Breast epithelium (tissue), 4 donors: ENCODE results near the gene ASB8. TPM values are rescaled to one million over a fixed set of nuclear protein-coding genes. Genes with fewer than 3 reads are reported as not detected.
A peak's percentile ranks its signal among the peaks of the same experiment; 100 is the strongest.

Experiments used
- DNase-seq, 2 donors: peaks; one replicate each; pipeline ENCODE4 v3.0.0-alpha.2; 2019; ENCODE audit warnings: low spot score in 2 of 2
- H3K27ac ChIP-seq, 2 donors: fragments of 200-600 bp; sonication (generic) in 1 of 2; one replicate each; pipeline ENCODE4 v1.5.1; 2016 to 2019; ENCODE audit warnings: mild to moderate bottlenecking in 1 of 2
- H3K27me3 ChIP-seq, 2 donors: fragments of 200-600 bp; sonication (generic) in 1 of 2; one replicate each; pipeline versions ENCODE4 v1.5.1 to v1.6.0; 2017 to 2019; ENCODE audit warnings: control low read depth in 1 of 2, mild to moderate bottlenecking in 1 of 2
- H3K36me3 ChIP-seq: fragments of 200-600 bp; one replicate; pipeline ENCODE4 v1.5.1; 2019
- H3K4me1 ChIP-seq, 2 donors: fragments of 200-600 bp; sonication (generic); one replicate each; pipeline ENCODE4 v1.5.1; 2016 to 2019; ENCODE audit warnings: control low read depth in 1 of 2
- H3K4me3 ChIP-seq, 3 donors: fragments of 200-600 bp; sonication (generic); 1 replicate in 2 of 3; 2 replicates in 1 of 3; pipeline ENCODE4 v1.5.1; 2016 to 2019; ENCODE audit warnings: mild to moderate bottlenecking in 3 of 3, moderate library complexity in 2 of 3
- H3K9me3 ChIP-seq, 2 donors: fragments of 200-600 bp; sonication (generic) in 1 of 2; one replicate each; pipeline ENCODE4 v1.5.1; 2016 to 2019; ENCODE audit warnings: control low read depth in 1 of 2
- CTCF ChIP-seq, 3 donors: fragments of 450-650 bp; IDR thresholded peaks; one replicate each; pipeline ENCODE4 v1.5.1; 2016 to 2017; ENCODE audit warnings: antibody characterized with exemption in 3 of 3, mild to moderate bottlenecking in 3 of 3, moderate library complexity in 3 of 3
- POLR2A ChIP-seq: fragments of 450-650 bp; IDR thresholded peaks from one replicate; pipeline ENCODE4 v1.6.1; 2016; ENCODE audit warnings: antibody characterized with exemption, mild to moderate bottlenecking, moderate library complexity
- POLR2AphosphoS5 ChIP-seq, 3 donors: sonication (generic); formaldehyde crosslinking; IDR thresholded peaks; one replicate each; pipeline ENCODE4 v1.6.1; 2017; ENCODE audit warnings: antibody characterized with exemption in 3 of 3
- intact Hi-C: fragments of 100-400 bp; cut with DNase I; formaldehyde crosslinking; loops from one replicate; pipeline ENCODE4 v1.15.1; 2023; ENCODE audit warnings: low total_unique reads
- total RNA-seq, 3 donors: library from RNA; depleted of rRNA; stranded (reverse); fragments of >200 nt; gene quantifications; one replicate each; pipeline ENCODE4 v1.1.0, GENCODE V29; 2016

Gene ASB8
- total RNA-seq, 3 donors from 2014 or later: 20.6 to 37.2 (median 30.6) TPM

DNA sequence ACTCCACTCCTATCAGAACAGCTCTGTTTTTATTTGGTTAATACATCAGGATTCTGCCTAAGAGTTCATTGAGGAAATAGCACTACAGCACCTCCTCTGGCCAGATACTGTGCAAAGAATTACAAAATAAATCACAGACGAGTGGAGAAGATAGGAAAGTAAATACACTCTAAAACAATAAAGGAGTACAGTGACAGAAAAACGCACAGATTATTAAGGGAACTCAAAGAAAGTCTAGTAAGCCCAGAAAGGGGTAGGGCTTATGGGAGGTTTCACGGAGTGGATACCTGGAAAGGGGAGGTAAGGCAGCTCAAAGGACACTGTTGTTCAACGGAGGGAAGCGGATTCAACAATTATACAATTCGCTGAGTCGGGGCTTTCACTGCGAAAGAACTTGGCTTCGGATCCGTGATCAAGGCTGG, 40.2 kb upstream of the ASB8 start:
- Histone ChIP-seq H3K27me3 (no peaks in the 10 kb centered on the region), H3K27ac (peak overlapping the region; percentile 99), H3K9me3 (peaks cover 0 to 5% of the 10 kb centered on the region in 2 donors), H3K4me1 (no peaks in the 10 kb centered on the region), H3K4me3 (peak overlapping the region; percentile 69 to 91 (median 77)), H3K36me3 (no peaks in the 10 kb centered on the region)
- TF ChIP-seq CTCF (IDR thresholded peaks at IDR 0.05) (peak; percentile 20 to 72 (median 40)), POLR2AphosphoS5 (IDR thresholded peaks at IDR 0.05) (no peak)
- DNase-seq: no peak
- intact Hi-C loops: no loop called here

GRCh38 chr12:48194799-48195201, 37.5 kb upstream of the ASB8 start:
- no peak for DNase-seq
- peak overlapping the region; percentile 12 to 35 for H3K27ac ChIP-seq
- H3K4me3 ChIP-seq: no peak overlapping the region
- intact Hi-C loops: no loop called here
- H3K4me1 ChIP-seq: no peaks in the 10 kb centered on the region
- no peaks in the 10 kb centered on the region for H3K27me3 ChIP-seq
- TF ChIP-seq CTCF (IDR thresholded peaks at IDR 0.05) (no peak), POLR2AphosphoS5 (IDR thresholded peaks at IDR 0.05) (no peak), POLR2A (no peak)
- H3K9me3 ChIP-seq: no peaks in the 10 kb centered on the region
- no peaks in the 10 kb centered on the region for H3K36me3 ChIP-seq

- TF ChIP-seq CTCF (IDR thresholded peaks at IDR 0.05): no peak
- TF ChIP-seq POLR2A: no peak
- no peak for TF ChIP-seq POLR2AphosphoS5 (IDR thresholded peaks at IDR 0.05)
- Histone ChIP-seq H3K9me3 (no peaks in the 10 kb centered on the region), H3K36me3 (no peaks in the 10 kb centered on the region), H3K4me1 (no peaks in the 10 kb centered on the region), H3K4me3 (no peak overlapping the region), H3K27ac (no peak overlapping the region), H3K27me3 (no peaks in the 10 kb centered on the region)
- no peak for DNase-seq
- intact Hi-C loops: no loop called here
These were observed 36.3 kb upstream of the ASB8 start for GRCh38 chr12:48193623-48194022.

DNA sequence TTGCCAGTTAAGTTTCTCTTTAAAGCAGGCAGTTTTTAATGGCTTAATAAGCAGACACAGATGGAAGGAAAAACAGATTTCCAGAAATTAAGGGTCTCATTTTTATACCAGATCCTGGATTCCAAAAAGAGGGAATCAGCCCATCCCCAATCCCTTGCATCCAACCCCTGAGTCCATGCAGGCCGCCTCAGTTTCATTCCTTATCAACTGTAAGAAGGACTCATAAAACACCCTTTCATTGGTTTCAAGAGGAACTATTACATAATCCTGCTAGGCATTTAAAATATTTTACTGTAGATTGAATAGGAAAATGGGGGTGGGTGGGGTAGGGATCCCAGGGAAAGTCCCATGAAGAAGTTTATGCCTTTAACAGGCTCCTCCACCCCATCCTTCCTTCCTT, 35.5 kb upstream of the ASB8 start:
- Histone ChIP-seq H3K9me3 (no peaks in the 10 kb centered on the region), H3K4me3 (no peak overlapping the region), H3K4me1 (no peaks in the 10 kb centered on the region), H3K27me3 (no peaks in the 10 kb centered on the region), H3K36me3 (no peaks in the 10 kb centered on the region), H3K27ac (no peak overlapping the region)
- no peak for DNase-seq
- intact Hi-C loops: no loop called here
- TF ChIP-seq CTCF (IDR thresholded peaks at IDR 0.05) (no peak), POLR2A (no peak), POLR2AphosphoS5 (IDR thresholded peaks at IDR 0.05) (no peak)

DNA sequence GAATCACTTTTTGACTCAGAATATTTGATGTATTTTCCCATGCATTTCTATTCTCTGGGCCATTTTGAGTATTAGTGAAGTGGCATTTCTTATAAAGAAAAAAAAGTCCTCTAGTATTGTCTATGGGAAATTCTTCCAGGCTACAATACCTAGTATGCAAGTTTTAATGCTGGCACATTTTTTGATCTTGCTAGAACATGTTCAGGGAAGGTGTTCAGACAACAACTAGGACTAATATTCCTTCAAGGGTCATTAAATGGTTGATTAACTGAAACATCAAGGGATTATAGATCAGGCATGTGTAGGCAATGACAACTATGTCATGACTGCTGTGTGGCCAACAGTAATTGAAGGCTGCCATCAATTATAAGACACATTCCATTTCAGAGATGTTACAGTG, 33.8 kb upstream of the ASB8 start:
- Histone ChIP-seq H3K9me3 (no peaks in the 10 kb centered on the region), H3K27ac (no peak overlapping the region), H3K4me3 (no peak overlapping the region), H3K4me1 (no peaks in the 10 kb centered on the region), H3K27me3 (no peaks in the 10 kb centered on the region), H3K36me3 (no peaks in the 10 kb centered on the region)
- no peak for DNase-seq
- intact Hi-C loops: no loop called here
- no peak for TF ChIP-seq CTCF (IDR thresholded peaks at IDR 0.05)
- TF ChIP-seq POLR2AphosphoS5 (IDR thresholded peaks at IDR 0.05): no peak
- no peak for TF ChIP-seq POLR2A
